ENCODE data around the gene RNF222.
"Not testable (repeated sequence)": the region's sequence is repeated elsewhere in the genome, so short reads cannot be mapped to it uniquely, and the experiment has no call there.

Gene RNF222

DNA sequence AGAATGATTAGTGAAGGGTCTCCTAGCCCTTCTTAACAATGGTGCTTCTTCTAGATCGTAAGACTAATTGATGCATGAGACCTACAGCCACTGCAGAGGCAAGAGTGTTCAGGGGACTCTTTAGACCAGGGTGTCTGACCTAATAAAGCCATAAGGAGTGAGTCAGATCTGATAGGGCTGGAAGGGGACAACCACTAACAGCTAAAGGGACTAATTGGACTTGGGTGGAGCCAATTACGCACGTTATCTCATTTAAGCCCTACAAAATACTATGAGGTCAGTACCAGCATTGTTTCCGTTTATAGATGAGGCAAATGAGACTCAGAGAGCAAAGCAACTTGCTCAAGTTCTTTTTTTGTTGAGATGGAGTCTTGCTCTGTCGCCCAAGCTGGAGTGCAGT lies 14.5 kb upstream of the RNF222 start:
- peak; percentile 35 for DNase-seq (ENCODE audit: low spot score)

DNA sequence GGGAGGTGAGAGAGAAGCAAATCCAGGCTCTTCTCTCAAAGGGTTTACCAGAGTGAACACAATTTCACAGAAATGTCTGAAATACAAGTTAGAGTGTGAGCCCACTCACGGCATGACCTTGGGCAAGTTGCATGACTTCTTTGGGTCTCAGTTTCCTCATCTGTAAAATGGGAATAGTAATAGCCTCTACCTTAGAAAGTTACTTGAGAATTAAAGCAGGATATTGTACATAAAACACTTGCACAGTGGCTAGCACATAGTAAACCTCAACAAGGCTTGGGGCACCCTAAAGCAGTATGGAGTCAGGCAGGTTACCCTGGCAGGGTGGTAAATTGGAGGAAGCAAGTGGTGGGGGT lies 13.2 kb upstream of the RNF222 start:
- no peak for DNase-seq (ENCODE audit: low spot score)

DNA sequence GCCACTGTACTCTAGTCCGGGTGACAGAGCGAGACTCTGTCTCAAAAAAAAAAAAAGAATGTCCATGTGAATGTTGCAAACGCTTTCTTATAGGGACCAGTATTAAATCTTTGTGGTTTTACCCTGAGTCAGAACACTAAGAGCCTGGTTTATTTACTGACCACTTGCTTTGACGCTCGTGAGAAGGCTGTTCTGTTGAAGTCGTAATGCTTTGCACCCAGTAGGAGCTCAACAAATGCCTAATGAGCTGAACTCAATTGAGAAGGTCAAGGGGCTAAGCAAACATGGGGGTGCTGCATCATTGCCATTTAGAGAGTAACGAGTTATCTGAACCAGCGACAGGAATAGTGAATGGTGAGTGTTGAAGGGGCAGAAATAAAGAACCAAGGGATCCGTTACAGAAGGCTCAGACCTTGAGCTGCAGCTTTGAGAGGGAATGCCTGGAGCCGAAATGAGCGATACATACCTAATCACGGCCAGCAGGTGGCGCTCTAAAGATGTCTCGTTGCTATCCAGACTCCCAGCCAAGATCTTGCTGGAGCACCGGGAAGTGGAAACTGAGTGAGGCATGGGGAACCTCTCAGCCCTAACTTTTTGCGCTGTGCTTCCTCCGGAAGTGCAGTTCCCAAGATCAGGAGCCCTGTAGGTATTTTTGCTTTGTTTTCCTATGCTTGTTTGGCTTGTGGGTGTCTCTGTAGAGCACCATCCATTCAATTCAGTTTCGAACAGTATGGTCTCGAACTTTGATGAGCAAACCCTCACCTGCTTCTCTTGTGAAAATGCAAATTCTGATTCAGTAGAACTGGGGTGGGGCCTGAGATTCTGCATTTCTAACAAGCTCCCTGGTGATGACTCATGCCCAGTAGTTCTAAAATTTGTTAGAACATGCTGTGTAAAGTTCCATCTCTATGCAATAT lies 12.6 kb upstream of the RNF222 start:
- DNase-seq (ENCODE audit: low spot score), result peak; percentile 87

DNA sequence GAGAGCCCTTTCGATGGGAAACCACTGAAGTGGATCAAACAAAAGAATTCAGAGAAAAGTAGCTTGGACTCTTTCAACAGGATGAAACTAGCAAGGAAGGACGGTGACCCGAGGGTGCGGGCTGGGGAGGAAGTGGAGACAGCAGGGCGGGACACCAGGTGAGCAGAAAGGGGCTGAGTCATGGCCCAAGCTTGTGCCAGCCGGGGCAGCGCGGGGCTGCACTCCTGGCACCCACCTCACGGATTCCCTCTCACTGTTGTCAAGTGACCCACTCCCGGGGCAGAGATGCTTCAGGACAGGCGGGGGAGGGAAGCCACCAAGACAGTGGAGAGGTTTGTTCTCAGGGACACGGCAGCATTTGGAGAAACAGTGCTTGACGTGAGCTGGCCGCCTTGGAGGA lies 10.7 kb upstream of the RNF222 start:
- no peak for DNase-seq (ENCODE audit: low spot score)

DNA sequence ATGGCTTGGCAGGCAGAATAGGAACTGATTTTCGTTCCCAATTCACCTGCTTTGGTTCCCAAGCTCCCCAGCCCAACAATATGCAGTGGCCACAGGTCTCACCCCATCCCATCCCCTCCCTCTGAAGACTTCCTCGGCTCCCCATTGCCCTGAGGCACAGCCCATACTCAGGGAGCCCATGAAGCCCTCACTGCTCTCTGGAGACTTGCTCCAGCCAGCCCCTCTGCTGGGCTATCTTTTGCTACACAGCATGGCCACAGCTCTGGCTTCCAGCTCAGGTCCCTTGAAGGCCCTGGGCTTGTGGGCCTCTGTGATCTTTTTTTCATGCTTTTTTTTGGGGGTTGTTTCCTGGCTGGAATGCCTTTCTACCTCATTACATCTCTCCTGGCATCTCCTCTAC lies 8.5 kb upstream of the RNF222 start:
- no peak for DNase-seq (ENCODE audit: low spot score)

DNA sequence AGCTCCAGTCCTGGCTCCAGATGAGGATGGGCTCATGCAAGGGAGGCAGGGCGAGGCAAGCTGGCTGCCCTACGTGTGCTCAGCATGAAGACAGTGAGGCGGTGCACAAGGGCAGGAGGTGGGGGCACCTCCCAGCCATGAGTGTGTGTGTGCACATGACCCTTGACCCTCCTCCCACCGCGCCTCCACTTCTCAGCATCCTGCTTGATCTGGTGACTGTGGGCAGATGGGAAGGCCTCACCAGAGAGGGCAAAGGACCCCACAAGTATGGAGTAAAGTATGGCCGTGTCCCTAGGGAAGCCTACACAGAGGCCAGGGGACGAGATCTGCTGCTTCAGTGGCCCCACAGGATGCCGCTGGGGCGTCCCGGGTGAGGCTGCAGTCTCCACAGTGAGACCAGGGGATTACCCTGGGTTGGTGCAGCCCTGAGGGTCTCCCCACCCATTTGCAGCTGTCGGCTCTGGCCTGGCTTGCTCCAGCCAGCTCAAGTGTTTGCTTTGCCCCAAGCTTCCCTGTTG lies 7.9 kb upstream of the RNF222 start:
- DNase-seq (ENCODE audit: low spot score), result no peak

DNA sequence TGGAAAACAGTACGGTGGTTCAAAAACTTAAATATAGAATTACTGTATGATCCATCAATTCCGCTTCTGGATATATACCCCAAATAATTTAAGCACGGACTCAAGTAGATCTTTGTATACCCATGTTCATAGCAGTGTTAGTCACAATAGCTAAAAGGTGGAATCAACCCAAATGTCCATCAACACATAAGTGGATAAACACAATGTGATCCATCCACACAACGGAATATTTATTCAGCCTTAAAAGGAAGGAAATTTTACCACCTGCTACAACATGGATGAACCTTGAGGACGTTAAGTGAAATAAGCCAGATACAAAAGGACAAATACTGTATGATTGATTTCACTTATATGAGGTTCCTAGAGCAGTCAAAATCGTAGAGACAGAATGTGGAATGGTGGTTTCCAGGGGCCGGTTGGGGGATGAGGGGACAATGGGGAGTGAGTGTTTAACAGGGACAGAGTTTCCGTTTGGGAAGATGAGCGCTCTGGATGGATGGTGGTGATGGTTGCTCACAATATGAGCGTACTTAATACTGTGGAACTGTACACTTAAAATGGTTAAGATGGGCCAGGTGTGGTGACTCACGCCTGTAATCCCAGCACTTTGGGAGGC lies 5.4 kb upstream of the RNF222 start:
- no peak for DNase-seq (ENCODE audit: low spot score)

DNA sequence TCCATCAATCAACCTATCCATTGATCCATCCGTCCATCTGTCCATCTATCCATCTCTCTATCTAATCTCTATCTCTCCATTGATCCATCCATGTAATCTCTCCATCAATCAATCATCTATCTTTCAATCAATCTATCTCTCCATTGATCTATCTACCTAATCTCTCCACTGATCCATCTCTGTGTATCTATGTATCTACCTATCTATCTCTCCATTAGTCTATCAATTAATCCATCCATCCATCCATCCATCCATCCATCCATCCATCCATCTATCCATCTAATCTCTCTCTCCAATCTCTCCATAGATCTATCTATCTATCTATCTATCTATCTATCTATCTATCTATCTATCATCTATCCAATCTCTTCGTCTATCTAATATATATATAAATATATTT lies 3.5 kb upstream of the RNF222 start:
- DNase-seq (ENCODE audit: low spot score), result no peak

DNA sequence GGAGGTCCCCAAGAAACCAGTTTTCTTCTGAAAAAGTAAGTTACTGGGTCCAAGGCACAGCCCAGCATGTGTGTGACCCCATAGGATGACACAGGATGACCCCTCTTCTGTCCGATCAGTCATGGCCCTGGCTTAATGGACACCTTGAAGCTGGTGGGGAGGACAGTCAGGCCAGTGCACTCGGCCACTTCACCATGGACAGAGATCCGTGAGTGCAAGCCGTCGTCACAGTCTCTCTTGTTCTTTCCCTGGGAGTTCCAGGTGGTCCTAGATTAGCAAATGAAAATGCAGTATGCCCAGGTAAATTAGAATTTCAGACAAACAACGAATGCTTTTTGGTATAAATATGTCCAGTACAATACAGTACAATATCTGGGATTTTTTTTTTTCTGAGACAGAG lies 1.4 kb upstream of the RNF222 start:
- DNase-seq (ENCODE audit: low spot score), result no peak

DNA sequence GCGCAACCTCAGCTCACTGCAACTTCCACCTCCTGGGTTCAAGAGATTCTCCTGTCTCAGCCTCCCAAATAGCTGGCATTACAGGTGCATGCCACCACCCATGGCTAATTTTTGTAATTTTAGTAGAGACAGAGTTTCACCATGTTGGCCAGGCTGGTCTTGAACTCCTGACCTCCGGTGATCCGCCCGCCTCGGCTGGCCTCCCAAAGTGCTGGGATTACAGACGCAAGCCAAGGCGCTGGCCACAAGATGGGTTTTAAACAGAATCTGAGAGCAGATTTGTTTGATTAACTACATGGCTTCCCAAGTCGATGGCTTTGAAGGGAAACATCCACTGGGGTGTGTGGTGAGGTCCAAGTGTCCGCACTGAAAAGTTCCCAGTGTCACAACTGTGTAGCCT lies 3.1 kb downstream of the RNF222 start:
- not testable (repeated sequence) for DNase-seq (ENCODE audit: low spot score)

DNA sequence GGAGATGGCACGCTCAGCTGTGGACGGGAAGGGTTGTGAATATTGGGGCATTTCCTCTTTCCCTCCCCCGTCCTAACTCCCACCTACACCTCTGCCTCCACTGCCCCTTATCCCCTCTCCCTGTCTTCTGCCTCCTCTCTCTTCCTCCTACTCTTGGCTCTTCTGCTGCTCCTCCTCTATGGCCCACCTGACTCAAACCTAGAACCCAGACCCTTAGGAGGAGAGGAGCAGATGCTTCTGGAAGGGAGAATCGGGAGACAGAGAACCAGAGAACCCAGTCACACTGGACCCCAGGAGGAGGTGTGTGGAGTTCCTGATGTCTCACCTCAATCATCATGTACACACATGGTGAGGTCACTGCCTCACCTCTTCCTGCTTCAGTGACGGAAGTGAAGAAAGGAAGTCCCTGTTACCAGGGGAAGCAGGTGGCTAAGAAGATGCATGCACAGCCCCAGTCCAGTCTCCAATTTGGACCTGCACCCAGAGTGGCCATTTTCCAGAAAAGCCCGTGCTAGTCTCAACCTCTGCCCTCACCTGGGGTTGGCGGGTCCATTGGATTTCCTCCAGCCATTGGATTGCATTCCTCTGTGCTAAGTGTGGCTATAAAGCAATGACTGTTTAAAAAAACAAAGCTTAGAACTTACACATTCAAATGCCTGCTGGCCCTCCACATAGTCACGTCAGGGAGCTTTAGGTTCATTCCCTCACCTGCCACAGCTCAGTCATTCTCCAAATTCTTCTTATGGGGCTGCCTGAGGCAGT lies 4.0 kb downstream of the RNF222 start:
- DNase-seq (ENCODE audit: low spot score), result no peak

DNA sequence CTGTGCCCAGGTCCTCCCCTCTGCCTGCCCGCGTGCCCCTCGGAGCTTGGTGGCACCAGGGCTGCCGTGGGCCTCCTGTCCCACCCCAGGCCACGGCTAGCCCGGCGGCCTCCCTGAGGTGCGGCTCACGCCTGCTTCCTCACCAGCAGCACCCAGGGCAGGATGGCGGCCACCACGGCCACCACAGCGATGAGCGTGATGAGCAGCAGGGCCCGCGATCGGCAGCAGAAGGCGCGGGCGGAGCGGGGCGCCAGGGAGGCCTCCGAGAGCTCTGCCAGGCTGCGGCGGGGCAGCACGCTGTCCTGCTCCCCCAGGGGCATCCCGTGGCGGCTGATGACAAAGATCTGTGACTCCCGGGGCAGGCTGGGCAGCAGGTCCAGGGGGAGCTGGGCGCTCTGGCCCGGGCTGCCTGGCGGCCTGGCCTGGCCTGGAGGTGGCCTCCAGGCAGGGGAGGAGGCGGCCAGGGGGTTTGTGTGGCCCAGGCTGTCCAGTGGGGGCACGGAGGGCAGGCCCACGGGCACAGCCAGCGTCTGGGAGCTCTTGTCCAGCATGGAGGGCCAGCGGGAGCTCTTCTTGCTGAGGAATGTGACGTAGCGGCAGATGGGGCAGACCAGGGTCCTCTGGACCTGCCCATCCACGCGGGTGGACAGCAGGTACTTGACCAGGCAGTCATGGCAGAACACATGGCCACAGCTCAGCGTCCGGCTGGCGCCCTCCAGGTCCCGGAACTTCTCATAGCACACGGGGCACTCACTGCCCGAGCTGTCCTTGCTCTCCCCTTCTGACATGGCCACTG lies 4.8 kb downstream of the RNF222 start:
- DNase-seq (ENCODE audit: low spot score), result no peak

DNA sequence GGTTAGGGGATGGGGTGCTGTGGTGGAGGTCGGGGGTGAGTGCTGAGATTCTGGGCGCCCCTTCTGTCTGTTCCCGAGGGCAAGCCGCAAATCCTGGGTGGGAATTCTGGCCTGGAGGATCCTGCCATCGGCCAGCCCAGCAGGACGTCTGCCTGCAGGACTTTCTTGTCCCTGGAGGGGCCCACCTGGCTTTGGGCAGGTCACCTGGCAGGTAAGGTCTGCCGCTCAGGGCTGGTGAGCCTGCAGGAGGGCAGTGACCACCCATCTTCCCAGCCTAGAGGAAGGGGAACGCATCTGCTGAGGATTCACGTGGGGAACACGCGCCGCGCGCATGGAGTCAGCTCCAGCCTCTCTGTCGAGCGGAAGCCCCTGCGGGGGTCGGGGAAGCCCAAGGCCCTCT lies 5.4 kb downstream of the RNF222 start:
- no peak for DNase-seq (ENCODE audit: low spot score)

DNA sequence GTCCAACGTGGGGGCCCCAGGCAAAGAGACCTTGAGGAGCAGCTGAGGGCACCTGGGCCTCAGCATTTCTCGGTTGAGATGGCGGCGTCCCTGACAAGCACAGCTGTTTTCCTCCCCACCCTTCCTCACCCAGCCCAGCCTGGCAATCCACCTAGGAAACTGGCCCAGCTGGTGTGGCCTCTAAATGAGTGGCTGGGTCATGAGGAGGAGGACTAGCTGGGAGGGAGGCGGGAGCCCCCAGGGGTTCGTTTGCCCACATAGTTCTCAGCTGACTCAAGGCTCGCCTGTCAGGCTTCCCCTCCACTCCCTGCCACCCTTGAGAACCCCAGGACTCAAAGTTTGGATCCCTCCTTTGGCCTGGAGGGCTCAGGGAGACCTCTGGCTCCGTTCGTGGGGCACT lies 5.9 kb downstream of the RNF222 start:
- no peak for DNase-seq (ENCODE audit: low spot score)

DNA sequence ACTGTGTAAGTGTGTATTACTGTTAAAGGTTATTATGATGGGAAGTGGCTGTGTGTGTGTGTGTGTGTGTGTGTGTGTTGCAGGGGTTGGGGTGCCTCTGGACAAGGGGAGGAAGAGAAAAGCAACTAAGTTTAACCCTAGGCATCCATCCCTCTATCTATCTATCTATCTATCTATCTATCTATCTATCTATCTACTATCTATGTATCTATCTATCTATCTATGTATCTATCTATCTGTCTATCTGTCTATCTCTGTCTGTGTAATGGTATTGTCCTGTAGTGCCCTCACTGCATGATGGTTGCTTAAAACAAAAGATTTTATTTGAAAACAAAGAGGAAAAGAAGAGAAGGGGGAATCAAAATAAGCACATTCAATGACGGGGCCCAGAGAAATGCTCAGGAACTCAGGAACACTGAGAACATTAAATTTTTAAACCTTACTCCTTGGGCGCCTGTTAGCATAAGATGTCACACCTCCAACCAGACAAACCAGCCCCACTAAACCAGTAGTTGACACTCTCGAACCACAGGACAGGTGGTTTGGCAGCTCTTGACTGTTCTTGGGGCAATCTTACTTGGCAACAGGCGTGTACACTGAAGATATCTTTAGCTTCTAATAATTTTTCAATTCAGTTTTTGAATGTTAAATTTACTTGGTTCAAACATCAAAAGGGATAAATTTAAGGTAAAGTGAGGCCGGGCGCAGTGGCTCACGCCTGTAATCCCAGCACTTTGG lies 9.5 kb downstream of the RNF222 start:
- DNase-seq (ENCODE audit: low spot score), result no peak

DNA sequence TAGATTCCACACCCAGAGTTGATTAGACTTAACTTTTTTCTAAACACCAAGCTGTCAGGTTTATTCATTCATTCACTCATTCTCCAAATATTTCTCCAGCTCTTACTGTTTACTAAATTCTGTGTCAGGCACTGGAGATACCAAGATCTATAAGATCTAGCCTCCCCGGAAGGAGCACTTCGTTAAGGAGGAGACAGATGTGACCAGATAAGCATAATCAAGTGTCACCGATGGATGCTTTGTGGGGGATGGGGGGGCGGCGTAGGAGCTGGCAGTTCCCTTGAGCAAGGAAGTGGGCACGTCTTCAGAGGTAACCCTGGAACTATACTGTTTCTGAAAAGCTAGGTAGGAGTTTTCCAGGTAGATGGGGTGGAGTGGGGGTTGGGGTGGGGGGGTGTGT lies 10.8 kb downstream of the RNF222 start:
- no peak for DNase-seq (ENCODE audit: low spot score)

DNA sequence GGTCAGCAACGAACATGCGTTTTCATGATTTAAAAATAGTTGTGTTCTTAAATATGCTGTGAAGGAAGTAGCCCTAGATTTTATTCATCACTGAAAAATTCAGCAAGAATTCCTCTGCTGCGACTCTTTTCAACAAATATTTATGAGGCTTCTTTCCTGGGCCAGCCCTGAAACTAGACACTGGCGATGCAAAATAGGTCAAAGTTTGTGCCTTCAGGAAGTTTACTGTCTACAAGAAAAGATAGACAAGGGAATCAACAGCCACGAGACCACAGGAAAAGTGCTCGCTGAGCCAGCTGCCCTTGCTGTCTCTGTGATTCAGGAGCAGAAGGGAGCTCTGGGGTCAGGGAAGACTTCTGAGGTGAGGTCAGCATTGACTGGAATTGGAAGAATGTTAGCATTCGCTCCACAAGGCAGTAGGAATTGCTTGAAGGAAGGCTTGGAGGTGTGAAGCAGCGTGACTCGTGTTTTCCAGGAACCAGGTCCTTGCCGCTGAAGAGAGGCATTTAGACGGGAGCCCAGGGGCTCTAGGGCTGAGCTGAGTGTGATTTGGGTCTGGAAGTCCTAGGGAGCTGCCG lies 12.7 kb downstream of the RNF222 start:
- DNase-seq (ENCODE audit: low spot score), result no peak

DNA sequence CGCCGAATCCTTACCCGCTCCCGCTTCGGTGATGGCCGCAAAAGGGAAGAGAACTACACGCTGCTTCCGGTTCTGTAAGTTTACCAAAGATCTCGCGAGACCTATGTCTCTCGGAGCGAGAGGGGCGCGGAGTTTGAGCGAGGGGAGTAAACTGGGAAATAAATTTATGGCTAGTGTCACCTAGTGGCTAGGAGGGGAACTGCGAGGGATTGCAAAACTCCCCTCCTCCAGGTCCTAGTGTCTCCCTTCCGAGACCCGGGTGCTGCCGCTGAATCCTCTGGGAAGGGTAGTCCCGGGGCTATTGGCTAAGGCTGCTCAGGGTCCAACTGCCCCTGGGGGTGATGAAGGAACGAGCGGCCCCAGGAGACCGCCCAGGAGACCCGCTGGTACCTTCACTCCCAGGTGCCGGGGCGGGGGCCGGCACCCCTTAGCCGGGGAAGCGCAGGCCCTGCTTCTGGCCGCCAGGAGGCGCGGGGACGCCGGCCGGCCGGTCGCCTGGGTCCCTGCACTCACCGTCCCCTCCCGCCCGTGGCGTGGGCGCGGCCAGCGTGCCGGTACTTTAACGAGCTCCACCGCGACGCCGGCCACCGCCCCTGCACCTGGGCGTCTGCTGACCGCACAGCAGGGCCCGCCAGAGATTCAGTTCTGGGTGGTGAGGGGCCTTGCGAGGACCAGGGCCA lies 14.3 kb downstream of the RNF222 start, which contains the start of gene RPL26:
Gene RPL26 (minus strand): TSS at position 51 of the 680 bp plus-strand sequence. CDS start 883 bp downstream, outside the sequence.
- peak; percentile 100 for DNase-seq (ENCODE audit: low spot score)

DNA sequence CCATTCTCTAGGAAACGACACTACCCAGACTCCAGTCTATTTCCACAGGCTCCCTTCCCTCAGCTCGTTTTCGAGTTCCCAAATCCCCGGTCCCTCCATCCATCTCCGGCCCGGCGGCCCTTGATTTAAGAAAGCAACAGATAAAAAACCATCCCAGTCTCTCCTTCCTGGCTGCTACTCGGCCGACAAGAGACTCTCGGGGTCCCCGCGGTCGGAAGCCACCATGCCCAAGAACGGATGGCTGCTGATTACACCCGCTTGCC lies 14.8 kb downstream of the RNF222 start:
- DNase-seq (ENCODE audit: low spot score), result no peak
